ENCODE results near the gene IGF1R.

The IGF1R gene

GRCh38 chr15:98943051-98943508 lies 294.7 kb downstream of the IGF1R start:
- no peak for DNase-seq (ENCODE audit: low read depth)

- DNase-seq (ENCODE audit: low read depth), result no peak
Measured at GRCh38 chr15:98943601-98944151, 295.3 kb downstream of the IGF1R start.

- no peak for DNase-seq (ENCODE audit: low read depth)
Measured at GRCh38 chr15:98946301-98947255, 298.2 kb downstream of the IGF1R start.

- no peak for DNase-seq (ENCODE audit: low read depth)
Measured at GRCh38 chr15:98948456-98948855, 300.1 kb downstream of the IGF1R start.

GRCh38 chr15:98948941-98949340 lies 300.6 kb downstream of the IGF1R start:
- no peak for DNase-seq (ENCODE audit: low read depth)

GRCh38 chr15:98949624-98950023 lies 301.3 kb downstream of the IGF1R start:
- no peak for DNase-seq (ENCODE audit: low read depth)

- DNase-seq (ENCODE audit: low read depth), result no peak
Measured at GRCh38 chr15:98950248-98950647, 301.9 kb downstream of the IGF1R start.

- no peak for DNase-seq (ENCODE audit: low read depth)
Measured at GRCh38 chr15:98951004-98951403, 302.7 kb downstream of the IGF1R start.

- no peak for DNase-seq (ENCODE audit: low read depth)
Measured at GRCh38 chr15:98951493-98952320, 303.4 kb downstream of the IGF1R start.

- DNase-seq (ENCODE audit: low read depth), result no peak
Measured at GRCh38 chr15:98952381-98952803, 304.1 kb downstream of the IGF1R start.

- DNase-seq (ENCODE audit: low read depth), result no peak
Measured at GRCh38 chr15:98953000-98953787, 304.9 kb downstream of the IGF1R start.

- DNase-seq (ENCODE audit: low read depth), result no peak
Measured at GRCh38 chr15:98953968-98954367, 305.6 kb downstream of the IGF1R start.

- DNase-seq (ENCODE audit: low read depth), result no peak
Measured at GRCh38 chr15:98954411-98954810, 306.1 kb downstream of the IGF1R start.

- no peak for DNase-seq (ENCODE audit: low read depth)
Measured at GRCh38 chr15:98955331-98955730, 307.0 kb downstream of the IGF1R start.

- DNase-seq (ENCODE audit: low read depth), result no peak
Measured at GRCh38 chr15:98955961-98956723, 307.8 kb downstream of the IGF1R start.

- DNase-seq (ENCODE audit: low read depth), result no peak
Measured at GRCh38 chr15:98956796-98957553, 308.6 kb downstream of the IGF1R start.

GRCh38 chr15:98957655-98958054 lies 309.3 kb downstream of the IGF1R start:
- DNase-seq (ENCODE audit: low read depth), result no peak

GRCh38 chr15:98958076-98958475 lies 309.7 kb downstream of the IGF1R start:
- no peak for DNase-seq (ENCODE audit: low read depth)

GRCh38 chr15:98958918-98959639 lies 310.7 kb downstream of the IGF1R start:
- no peak for DNase-seq (ENCODE audit: low read depth)

- no peak for DNase-seq (ENCODE audit: low read depth)
Measured at GRCh38 chr15:98959640-98960007, 311.3 kb downstream of the IGF1R start.
